Mammary epithelial cell (primary cell): ENCODE data around the gene DCHS2.

Source experiments
- CTCF ChIP-seq, 2 donors: IDR thresholded peaks in 1 of 2; conservative IDR thresholded peaks in 1 of 2; 2 replicates each; pipeline ENCODE4 v1.5.1; 2011 to 2012; ENCODE audit warnings: inconsistent platforms in 2 of 2, low read length in 2 of 2, mild to moderate bottlenecking in 2 of 2, control low read depth in 1 of 2, low read depth in 1 of 2; ENCODE audit not compliant: insufficient read depth in 1 of 2; ENCODE audit errors: extremely low read depth in 1 of 2
- EZH2 ChIP-seq: IDR thresholded peaks from 2 replicates; pipeline ENCODE4 v1.6.1; 2012; ENCODE audit warnings: low read length, inconsistent platforms, borderline replicate concordance

GRCh38 chr4:154521607-154522006 lies 30.0 kb upstream of the DCHS2 start:
- TF ChIP-seq CTCF (conservative IDR thresholded peaks at IDR 0.05 in 1 of 2, IDR thresholded peaks at IDR 0.05 in 1 of 2; ENCODE audit: extremely low read depth in 1 of 2, insufficient read depth in 1 of 2, low read depth in 1 of 2, low read length in 2 of 2): no peak
- no peak for TF ChIP-seq EZH2
